ENCODE results near the gene FAM25A. TPM values are rescaled to one million over a fixed set of nuclear protein-coding genes. Genes with fewer than 3 reads are reported as not detected.
A peak's percentile ranks its signal among the peaks of the same experiment; 100 is the strongest.

FAM25A gene
- total RNA-seq, 1 experiment from 2014 or later: 2.7 TPM

DNA sequence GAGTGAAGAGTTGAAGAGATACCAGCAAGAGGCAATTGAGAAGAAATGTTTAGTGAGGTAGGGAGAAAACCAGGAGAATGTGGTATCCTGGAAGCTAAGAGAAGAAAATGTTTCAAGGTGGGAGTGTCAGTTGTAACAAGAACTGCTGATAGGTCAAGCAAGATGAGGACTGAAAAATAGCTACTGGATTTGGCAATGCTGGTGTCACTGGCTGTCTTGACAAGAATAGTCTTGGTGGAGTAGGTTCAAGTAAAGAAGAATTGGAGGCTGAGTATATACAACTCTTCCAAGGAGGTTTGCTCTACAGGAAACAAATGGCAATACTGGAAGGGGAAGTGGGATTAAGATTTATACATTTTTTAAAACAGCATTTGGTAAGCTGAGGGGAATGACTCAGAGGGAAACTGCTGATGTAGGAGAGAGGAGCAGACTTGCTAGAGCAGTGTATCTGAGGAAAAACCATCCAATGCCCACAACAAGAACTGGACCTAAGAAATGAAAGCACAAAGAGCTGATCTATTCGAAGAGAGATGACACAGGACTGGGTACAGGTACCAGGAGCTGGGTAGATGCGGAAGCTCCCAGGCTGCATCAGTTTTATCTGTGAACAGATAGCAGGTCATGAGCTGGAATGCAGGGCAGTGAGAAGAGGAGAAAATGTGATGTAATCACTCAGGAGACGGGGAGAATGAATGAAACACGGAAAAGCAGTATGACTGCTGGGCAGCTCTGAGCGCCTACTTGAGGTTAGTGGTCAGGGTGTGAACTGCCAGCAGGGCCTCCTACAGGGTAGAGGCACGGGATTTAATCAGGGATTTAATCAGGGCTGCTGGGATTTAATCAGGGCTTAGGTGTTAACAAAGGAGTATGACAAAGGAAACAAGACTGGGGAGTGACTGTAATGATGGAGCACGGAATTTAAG is 34.5 kb downstream of the FAM25A start:
- intact Hi-C loops (cut with micrococcal nuclease): no loop called here
- no peak overlapping the region for H2AFZ ChIP-seq (ENCODE audit: low read depth, low read length, poor library complexity, severe bottlenecking)
- no peaks in the 10 kb centered on the region for H3K9me3 ChIP-seq (ENCODE audit: control insufficient read depth in 1 of 2, insufficient read depth in 1 of 2, low read depth in 1 of 2, low read length in 2 of 2)
- H4K20me1 ChIP-seq (ENCODE audit: insufficient read depth): no peaks in the 10 kb centered on the region
- CTCF ChIA-PET: no interaction called here
- no TSS peak for BruUV-seq (replicated peaks)
- no peak for TF ChIP-seq POLR2AphosphoS5 (IDR thresholded peaks at IDR 0.05; ENCODE audit: low read depth, low read length)
- TF ChIP-seq, protein P1, sequence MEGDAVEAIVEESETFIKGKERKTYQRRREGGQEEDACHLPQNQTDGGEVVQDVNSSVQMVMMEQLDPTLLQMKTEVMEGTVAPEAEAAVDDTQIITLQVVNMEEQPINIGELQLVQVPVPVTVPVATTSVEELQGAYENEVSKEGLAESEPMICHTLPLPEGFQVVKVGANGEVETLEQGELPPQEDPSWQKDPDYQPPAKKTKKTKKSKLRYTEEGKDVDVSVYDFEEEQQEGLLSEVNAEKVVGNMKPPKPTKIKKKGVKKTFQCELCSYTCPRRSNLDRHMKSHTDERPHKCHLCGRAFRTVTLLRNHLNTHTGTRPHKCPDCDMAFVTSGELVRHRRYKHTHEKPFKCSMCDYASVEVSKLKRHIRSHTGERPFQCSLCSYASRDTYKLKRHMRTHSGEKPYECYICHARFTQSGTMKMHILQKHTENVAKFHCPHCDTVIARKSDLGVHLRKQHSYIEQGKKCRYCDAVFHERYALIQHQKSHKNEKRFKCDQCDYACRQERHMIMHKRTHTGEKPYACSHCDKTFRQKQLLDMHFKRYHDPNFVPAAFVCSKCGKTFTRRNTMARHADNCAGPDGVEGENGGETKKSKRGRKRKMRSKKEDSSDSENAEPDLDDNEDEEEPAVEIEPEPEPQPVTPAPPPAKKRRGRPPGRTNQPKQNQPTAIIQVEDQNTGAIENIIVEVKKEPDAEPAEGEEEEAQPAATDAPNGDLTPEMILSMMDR (IDR thresholded peaks at IDR 0.05 in 2 of 3, conservative IDR thresholded peaks at IDR 0.05 in 1 of 3; ENCODE audit: borderline replicate concordance in 1 of 3, insufficient read depth in 1 of 3, low read depth in 2 of 3, low read length in 2 of 3): peak in 1 of 3 experiments; percentile 18; a peak in 1 of 6 replicates
- H3K27ac ChIP-seq (ENCODE audit: low read depth, low read length): no peak overlapping the region
- H3K4me1 ChIP-seq (ENCODE audit: control insufficient read depth in 1 of 2, insufficient read depth in 2 of 2, low read length in 2 of 2): no peaks in the 10 kb centered on the region
- H3K27me3 ChIP-seq (ENCODE audit: insufficient read depth, low read length): no peaks in the 10 kb centered on the region
- no peaks in the 10 kb centered on the region for H3K9me2 ChIP-seq (ENCODE audit: insufficient read depth)
- RAD21 ChIA-PET (ENCODE audit: low non-redundant PET in 1 of 2, low total read pairs in 2 of 2, uncharacterized antibody in 2 of 2, unreplicated experiment in 2 of 2): no interaction called here
- no peak for DNase-seq (ENCODE audit: low read depth, low spot score)
- no peak; the same call in 1 of the 2 replicates for ATAC-seq
- POLR2A ChIA-PET: no interaction called here
- peaks cover 35 to 44% of the 10 kb centered on the region in 2 experiments for H3K36me3 ChIP-seq (ENCODE audit: control insufficient read depth in 1 of 2, insufficient read depth in 2 of 2, low read length in 2 of 2)
- no peak overlapping the region for H3K9ac ChIP-seq (ENCODE audit: low read length)
- H3K79me2 ChIP-seq (ENCODE audit: insufficient read depth, low read length): no peaks in the 10 kb centered on the region
- H3K4me2 ChIP-seq (ENCODE audit: low read length): no peak overlapping the region
- H3K4me3 ChIP-seq (replicated peaks in 1 of 2; ENCODE audit: low read depth in 1 of 2, low read length in 2 of 2): no peak overlapping the region

DNA sequence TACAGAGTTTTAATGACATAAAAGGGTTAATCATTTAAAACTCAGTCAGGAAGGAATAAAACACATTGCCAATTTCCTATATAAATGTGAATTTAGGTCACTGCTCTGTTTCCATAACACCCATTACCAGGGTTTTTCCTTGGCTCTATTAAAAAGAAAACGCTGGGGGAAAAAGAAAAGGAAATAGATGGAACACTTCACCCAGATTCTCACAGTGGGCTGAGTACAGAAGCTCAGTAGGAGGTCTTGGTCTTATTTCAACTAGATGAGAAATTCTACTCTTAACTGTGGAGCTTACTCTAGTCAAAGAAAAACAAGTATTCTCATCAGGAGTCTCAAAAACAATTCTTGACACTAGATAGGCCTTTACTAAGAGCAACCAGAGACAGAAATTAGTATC is 38.1 kb downstream of the FAM25A start:
- H2AFZ ChIP-seq (ENCODE audit: low read depth, low read length, poor library complexity, severe bottlenecking): no peak overlapping the region
- H3K9ac ChIP-seq (ENCODE audit: low read length): no peak overlapping the region
- RAD21 ChIA-PET (ENCODE audit: low non-redundant PET in 1 of 2, low total read pairs in 2 of 2, uncharacterized antibody in 2 of 2, unreplicated experiment in 2 of 2): no interaction called here
- CTCF ChIA-PET: no interaction called here
- no peaks in the 10 kb centered on the region for H3K27me3 ChIP-seq (ENCODE audit: insufficient read depth, low read length)
- H4K20me1 ChIP-seq (ENCODE audit: insufficient read depth): no peaks in the 10 kb centered on the region
- no peak overlapping the region for H3K27ac ChIP-seq (ENCODE audit: low read depth, low read length)
- no peaks in the 10 kb centered on the region for H3K9me2 ChIP-seq (ENCODE audit: insufficient read depth)
- no peak overlapping the region for H3K4me3 ChIP-seq (replicated peaks in 1 of 2; ENCODE audit: low read depth in 1 of 2, low read length in 2 of 2)
- no peaks in the 10 kb centered on the region for H3K79me2 ChIP-seq (ENCODE audit: insufficient read depth, low read length)
- ATAC-seq: no peak
- POLR2A ChIA-PET: no interaction called here
- TF ChIP-seq ELF1 (IDR thresholded peaks at IDR 0.05; ENCODE audit: borderline replicate concordance, low read depth) (no peak), EGR1 (IDR thresholded peaks at IDR 0.05; ENCODE audit: low read depth) (no peak), ZNF274 (IDR thresholded peaks at IDR 0.05; ENCODE audit: low read depth, low read length) (no peak), EZH2 (IDR thresholded peaks at IDR 0.05) (no peak), YY1 (IDR thresholded peaks at IDR 0.05; ENCODE audit: extremely low read depth, insufficient replicate concordance, low read depth, low read length) (no peak)
- H3K9me3 ChIP-seq (ENCODE audit: control insufficient read depth in 1 of 2, insufficient read depth in 1 of 2, low read depth in 1 of 2, low read length in 2 of 2): no peaks in the 10 kb centered on the region
- no peak overlapping the region for H3K4me2 ChIP-seq (ENCODE audit: low read length)
- no peaks in the 10 kb centered on the region for H3K4me1 ChIP-seq (ENCODE audit: control insufficient read depth in 1 of 2, insufficient read depth in 2 of 2, low read length in 2 of 2)
- BruUV-seq (replicated peaks): no TSS peak
- no peak for DNase-seq (ENCODE audit: low read depth, low spot score)
- intact Hi-C loops (cut with micrococcal nuclease): no loop called here
- H3K36me3 ChIP-seq (ENCODE audit: control insufficient read depth in 1 of 2, insufficient read depth in 2 of 2, low read length in 2 of 2): peaks cover 43 to 46% of the 10 kb centered on the region in 2 experiments

Measured in HCT116 (cell line).